Kidney (tissue), 14 donors: ENCODE results near the gene GMIP. TPM values are rescaled to one million over a fixed set of nuclear protein-coding genes. Genes with fewer than 3 reads are reported as not detected.
A peak's percentile ranks its signal among the peaks of the same experiment; 100 is the strongest.

Experiments used
- DNase-seq, 5 donors: peaks; one replicate each; pipeline ENCODE4 v3.0.0-alpha.2; 2013 to 2020
- FAIRE-seq: peaks from 2 replicates; lab custom pipeline; 2012; peaks lifted over from hg19 to GRCh38; lab: Jason Lieb, UNC
- H3K27ac ChIP-seq, 2 donors: one replicate each; pipeline ENCODE4 v1.7.0; 2013; ENCODE audit warnings: low read depth in 2 of 2, low read length in 2 of 2, inconsistent platforms in 1 of 2
- H3K27me3 ChIP-seq: one replicate; pipeline ENCODE4 v1.7.1; 2013; ENCODE audit warnings: low read length, inconsistent platforms; ENCODE audit not compliant: control insufficient read depth, insufficient read depth
- H3K36me3 ChIP-seq, 3 donors: one replicate each; pipeline versions ENCODE4 v1.7.0 to v1.7.1; 2013; ENCODE audit warnings: low read length in 3 of 3, control low read depth in 1 of 3, inconsistent platforms in 1 of 3; ENCODE audit not compliant: insufficient read depth in 3 of 3, control insufficient read depth in 2 of 3
- H3K4me1 ChIP-seq, 3 donors: one replicate each; pipeline versions ENCODE4 v1.7.0 to v1.7.1; 2013; ENCODE audit warnings: low read length in 3 of 3, inconsistent platforms in 1 of 3, low read depth in 1 of 3; ENCODE audit not compliant: control insufficient read depth in 2 of 3, insufficient read depth in 2 of 3
- H3K4me3 ChIP-seq, 3 donors: one replicate each; pipeline versions ENCODE4 v1.7.0 to v1.8.1; 2013; ENCODE audit warnings: low read length in 3 of 3, control low read depth in 1 of 3, inconsistent platforms in 1 of 3
- H3K9ac ChIP-seq, 3 donors: one replicate each; pipeline versions ENCODE4 v1.7.0 to v1.7.1; 2013; ENCODE audit warnings: low read length in 3 of 3, control low read depth in 1 of 3, inconsistent platforms in 1 of 3
- H3K9me3 ChIP-seq, 3 donors: one replicate each; pipeline versions ENCODE4 v1.7.0 to v1.7.1; 2013; ENCODE audit warnings: low read length in 3 of 3, control low read depth in 1 of 3, inconsistent platforms in 1 of 3; ENCODE audit not compliant: control insufficient read depth in 2 of 3, insufficient read depth in 1 of 3
- CTCF ChIP-seq: IDR thresholded peaks from 3 replicates; pipeline ENCODE4 v1.5.1; 2012; ENCODE audit warnings: mild to moderate bottlenecking, moderate library complexity, borderline replicate concordance; ENCODE audit not compliant: insufficient read depth; ENCODE audit errors: extremely low read depth
- intact Hi-C: fragments of 100-400 bp; cut with DNase I; formaldehyde crosslinking; loops from one replicate; pipeline ENCODE4 v1.11.1; 2022
- polyA plus RNA-seq: library from polyadenylated mRNA; stranded (reverse); fragments of 350-450 nt; fragmentation: Illumina TruSeq; extraction: RNeasy Lipid Tissue Mini Kit (QIAGEN cat#74804); gene quantifications from one replicate; pipeline ENCODE4 v1.2.3, GENCODE V29; 2014; ENCODE audit warnings: low read depth, low replicate concordance; ENCODE audit not compliant: insufficient read depth
- total RNA-seq: library from RNA; stranded (reverse); fragmentation: NEBNext Ultra II Directional; extraction: Animal tissue kit (Norgen Biotek cat#: 25700); gene quantifications from one replicate; pipeline ENCODE4 v1.2.1, GENCODE V29; 2021
- donor health status: control.
- donor health status: control.
- donor health status: control.
- donor health status: control.
- donor health status: control.
- donor health status: DM: yes; HTN: yes; CAD: no.
- donor health status: Normal renal cell carcinoma (clear cell type).

GMIP gene
- total and polyA plus RNA-seq, 2 donors from 2014 or later, result 3.3 to 18.8 TPM

DNA sequence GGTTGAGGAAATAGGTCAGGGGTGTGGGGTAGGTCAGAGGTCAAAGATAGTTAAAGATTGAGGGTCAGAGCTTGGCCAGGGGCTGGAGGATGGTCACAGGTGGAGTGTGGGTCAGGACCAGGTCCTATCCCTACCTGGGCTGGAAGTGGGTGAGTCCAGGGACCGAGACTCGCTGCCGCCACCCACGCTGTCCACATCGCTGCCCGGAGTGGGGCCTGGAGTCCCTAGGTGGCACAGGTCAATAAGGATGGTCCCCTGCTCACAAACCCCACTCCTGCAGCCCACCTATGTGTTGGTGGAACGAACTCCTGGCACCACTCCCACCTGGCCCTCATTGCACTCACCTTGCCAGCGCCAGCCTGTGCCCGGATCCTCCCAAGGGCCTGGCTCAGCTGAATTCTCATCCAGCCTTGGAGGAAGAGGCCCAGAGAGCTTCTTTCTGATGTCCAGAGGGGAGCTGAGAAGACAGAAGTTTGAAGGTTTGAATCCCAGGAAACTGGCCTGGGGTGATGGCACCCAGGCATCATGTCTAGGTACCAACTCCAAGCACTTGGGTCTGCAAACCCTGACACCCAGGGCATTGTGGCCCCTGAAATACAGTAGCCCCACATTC is 6.8 kb downstream of the GMIP start:
- DNase-seq, result peak in 1 of 5 donors; percentile 69
- intact Hi-C loops, result no loop called here
- Histone ChIP-seq H3K27me3 (no peaks in the 10 kb centered on the region), H3K36me3 (no peaks in the 10 kb centered on the region), H3K4me3 (no peak overlapping the region), H3K4me1 (no peaks in the 10 kb centered on the region), H3K9ac (no peak overlapping the region), H3K27ac (no peak overlapping the region), H3K9me3 (no peaks in the 10 kb centered on the region)
- no peak for FAIRE-seq
- TF ChIP-seq CTCF, result no peak

DNA sequence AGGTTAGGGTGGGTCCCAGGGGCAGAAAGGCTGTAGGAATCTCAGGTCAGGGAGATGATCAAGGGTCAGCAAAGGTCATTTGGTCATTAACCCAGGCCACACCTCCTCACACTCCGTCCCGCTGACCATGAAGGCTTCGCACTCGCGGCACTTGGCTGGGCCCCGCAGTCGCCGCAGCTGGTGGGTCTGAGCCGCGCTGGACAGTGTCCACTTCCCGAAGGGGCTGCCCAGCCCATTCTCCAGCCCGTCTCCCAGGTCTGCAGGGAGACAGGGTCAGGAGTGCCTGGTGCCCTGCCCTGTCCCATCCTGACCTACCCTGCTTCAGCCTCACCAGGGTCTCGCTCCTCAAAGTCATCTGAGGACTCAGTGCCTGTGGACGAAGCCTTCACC is 8.1 kb downstream of the GMIP start:
- intact Hi-C loops, result no loop called here
- DNase-seq (peak in 1 of 5 donors; percentile 58), FAIRE-seq (no peak)
- no peak overlapping the region for H3K9ac ChIP-seq
- H3K4me1 ChIP-seq, result no peaks in the 10 kb centered on the region
- no peaks in the 10 kb centered on the region for H3K36me3 ChIP-seq
- no peak for TF ChIP-seq CTCF
- no peaks in the 10 kb centered on the region for H3K27me3 ChIP-seq
- no peak overlapping the region for H3K27ac ChIP-seq
- no peaks in the 10 kb centered on the region for H3K9me3 ChIP-seq
- H3K4me3 ChIP-seq, result no peak overlapping the region

- Histone ChIP-seq H3K9me3 (no peaks in the 10 kb centered on the region), H3K27ac (no peak overlapping the region), H3K36me3 (no peaks in the 10 kb centered on the region), H3K9ac (no peak overlapping the region), H3K4me1 (no peaks in the 10 kb centered on the region), H3K4me3 (no peak overlapping the region), H3K27me3 (no peaks in the 10 kb centered on the region)
- TF ChIP-seq CTCF, result no peak
- FAIRE-seq (no peak), DNase-seq (peak in 1 of 5 donors; percentile 68)
- intact Hi-C loops, result no loop called here
Measured at GRCh38 chr19:19634516-19635312, 8.7 kb downstream of the GMIP start.
